GM19025 (cell line): Measurements from ENCODE around the gene ATXN7L1.

Experiments used
- ATAC-seq: cut with Tn5 transposase; IDR thresholded peaks from one replicate; pipeline ENCODE4 v1.9.1; 2021; ENCODE audit warnings: mild to moderate bottlenecking, low read depth, moderate library complexity; ENCODE audit not compliant: unreplicated experiment

The ATXN7L1 gene

GRCh38 chr7:105759670-105760550 lies 116.5 kb downstream of the ATXN7L1 start:
- ATAC-seq, result no peak

DNA sequence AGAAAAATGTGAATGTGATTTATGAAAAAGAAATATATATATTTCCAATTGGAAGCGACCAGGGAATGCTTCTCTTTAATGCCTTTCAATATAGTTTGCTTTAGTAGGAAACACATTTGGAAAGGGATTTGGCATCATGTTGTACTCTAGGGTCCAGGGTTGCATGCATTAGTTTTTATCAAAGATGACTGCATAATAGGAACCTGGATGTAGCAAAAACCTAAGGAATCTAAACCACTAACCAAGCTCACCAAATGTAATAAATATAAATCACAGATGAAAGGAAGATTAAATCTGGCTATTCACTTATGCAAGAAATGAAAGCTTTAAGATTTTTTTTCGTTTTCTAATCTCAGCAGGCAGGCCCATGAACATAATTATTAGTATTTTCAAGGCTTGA lies 120.0 kb downstream of the ATXN7L1 start:
- no peak for ATAC-seq

DNA sequence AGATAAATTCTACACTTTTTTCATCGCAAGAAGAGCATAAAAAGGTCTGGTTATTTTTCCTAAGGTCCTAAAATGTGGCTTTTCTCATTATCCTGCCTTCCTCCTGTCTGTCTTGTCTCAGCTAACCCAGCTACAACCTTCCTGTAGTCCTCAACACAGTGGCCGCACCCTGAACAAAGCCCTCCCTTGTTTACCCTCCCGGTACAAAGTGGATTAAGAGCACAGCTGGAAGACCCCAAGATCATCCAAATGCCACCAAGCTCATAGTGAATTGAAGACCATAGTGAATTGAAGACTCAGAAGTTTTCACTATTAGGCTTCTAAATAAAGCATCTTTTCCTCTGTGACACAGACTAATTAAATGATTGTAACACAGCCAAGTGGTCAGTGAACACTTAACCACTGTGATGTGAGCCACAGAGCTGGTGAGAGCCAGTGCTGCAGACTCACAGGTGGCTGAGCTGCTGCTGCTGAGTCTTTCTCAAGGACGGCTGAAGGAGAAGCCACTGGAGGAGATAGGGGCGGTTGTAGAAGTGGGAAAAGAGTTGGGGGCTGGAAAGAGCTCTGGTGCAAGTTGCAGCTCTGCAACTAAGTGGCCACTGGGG lies 123.6 kb downstream of the ATXN7L1 start:
- ATAC-seq, result no peak

GRCh38 chr7:105751054-105751453 lies 125.3 kb downstream of the ATXN7L1 start:
- ATAC-seq, result no peak

DNA sequence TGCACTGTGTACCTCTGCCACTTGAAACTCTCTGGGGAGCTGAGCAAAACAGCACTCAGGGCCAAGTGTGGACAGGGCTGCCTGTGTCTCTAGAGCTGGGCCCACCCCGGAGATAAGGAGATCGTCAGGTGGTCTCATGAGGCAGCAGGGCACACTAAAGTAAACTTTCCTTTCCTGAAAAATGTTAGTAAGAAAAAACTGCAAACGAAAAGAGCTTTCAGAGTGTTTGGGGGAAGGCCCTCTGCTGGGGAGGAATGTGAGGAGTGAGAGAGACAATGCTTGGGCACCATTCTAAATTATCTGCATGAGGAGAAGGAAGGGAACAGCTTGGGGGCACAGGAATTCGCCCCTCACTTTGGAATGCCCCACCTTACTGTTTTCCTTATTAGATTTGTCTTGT lies 127.7 kb downstream of the ATXN7L1 start:
- no peak for ATAC-seq

DNA sequence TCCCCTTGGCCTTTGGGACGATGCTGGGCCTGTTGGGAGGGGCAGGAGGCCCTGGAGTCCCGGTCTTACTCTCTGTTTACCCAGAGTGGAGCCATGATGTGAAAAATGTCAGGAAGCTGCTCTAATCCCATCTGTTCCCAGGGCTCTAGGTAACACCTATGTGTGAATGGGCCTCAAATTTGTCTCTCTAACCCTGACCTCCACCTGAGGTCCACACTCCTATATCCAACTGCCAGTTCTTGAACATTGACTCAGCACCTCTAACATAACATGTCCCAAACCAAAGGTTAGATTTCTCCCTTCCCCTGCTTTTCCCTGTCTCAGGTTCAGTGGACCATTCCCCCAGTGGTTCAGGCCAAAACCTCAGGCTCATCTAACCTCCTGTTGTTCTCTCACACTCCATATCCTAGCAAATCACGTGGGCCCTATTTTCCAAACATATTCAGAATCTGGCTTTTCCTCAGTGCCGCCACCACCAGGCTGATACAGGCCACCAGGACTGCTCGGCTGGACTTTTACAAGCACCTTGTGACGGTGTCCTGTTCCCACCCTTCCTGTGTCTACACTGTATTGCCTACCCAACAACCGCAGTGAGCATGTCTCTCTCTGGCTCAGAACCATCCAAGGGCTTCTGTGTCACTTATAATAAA lies 130.6 kb downstream of the ATXN7L1 start:
- ATAC-seq, result no peak

DNA sequence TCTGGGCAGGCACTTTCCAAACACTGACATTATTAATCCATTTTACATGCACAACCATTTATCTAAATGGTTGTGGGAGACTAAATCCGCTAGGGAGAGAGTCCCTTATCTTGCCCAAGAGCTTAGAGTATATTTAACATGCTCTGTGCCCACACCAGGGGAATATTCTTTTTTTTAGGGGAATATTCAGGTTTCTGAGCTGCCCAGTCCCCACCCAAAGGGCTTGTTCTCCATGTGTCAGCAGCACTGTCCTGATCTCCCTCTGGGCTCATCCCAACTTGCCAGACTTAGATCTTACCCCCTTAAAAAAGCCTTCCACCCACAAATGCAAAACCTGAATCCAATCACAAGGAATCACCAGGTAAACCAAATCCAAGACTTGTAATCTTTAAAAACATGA lies 132.1 kb downstream of the ATXN7L1 start:
- no peak for ATAC-seq

- ATAC-seq, result no peak
Observed at GRCh38 chr7:105743351-105744090, 132.9 kb downstream of the ATXN7L1 start.

DNA sequence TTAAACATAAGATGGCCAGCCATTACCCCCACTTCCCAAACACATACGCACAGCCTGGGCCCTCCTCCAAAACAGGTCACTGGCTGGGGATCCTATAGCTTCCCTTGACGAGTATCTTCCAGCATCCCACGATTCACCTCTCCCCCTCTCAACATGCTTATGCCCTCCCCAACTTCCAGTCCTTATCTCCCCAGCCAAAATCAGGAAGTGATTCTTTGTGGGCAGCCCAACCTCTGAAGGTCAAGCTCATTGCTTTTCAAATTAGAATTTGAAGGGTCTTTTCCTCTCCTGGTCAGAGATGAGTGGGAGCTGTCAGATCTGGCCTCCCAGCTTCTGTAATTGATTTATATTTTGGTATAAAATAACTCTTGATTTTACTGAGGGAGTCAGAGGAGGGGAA lies 133.6 kb downstream of the ATXN7L1 start:
- ATAC-seq, result no peak

GRCh38 chr7:105741982-105742381 lies 134.4 kb downstream of the ATXN7L1 start:
- no peak for ATAC-seq

GRCh38 chr7:105738133-105738532 lies 138.3 kb downstream of the ATXN7L1 start:
- no peak for ATAC-seq

- no peak for ATAC-seq
Observed at GRCh38 chr7:105734233-105734632, 142.2 kb downstream of the ATXN7L1 start.

DNA sequence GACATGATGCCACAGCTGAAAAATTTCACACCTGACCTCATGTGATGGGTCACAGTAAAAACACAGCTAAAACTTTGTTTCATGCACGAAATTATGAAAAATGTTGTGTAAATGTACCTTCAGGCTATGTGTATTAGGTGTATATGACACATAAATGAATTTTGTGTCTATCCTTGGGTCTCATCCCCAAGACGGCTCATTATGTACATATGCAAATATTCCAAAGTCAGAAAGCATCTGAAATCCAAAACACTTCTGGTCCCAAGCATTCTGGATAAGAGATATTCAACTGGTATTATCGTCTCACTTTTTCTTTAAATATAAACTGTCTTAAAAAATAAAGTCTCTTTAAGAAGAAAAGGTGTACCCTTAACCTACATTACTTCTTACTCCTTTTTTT lies 145.4 kb downstream of the ATXN7L1 start:
- no peak for ATAC-seq

DNA sequence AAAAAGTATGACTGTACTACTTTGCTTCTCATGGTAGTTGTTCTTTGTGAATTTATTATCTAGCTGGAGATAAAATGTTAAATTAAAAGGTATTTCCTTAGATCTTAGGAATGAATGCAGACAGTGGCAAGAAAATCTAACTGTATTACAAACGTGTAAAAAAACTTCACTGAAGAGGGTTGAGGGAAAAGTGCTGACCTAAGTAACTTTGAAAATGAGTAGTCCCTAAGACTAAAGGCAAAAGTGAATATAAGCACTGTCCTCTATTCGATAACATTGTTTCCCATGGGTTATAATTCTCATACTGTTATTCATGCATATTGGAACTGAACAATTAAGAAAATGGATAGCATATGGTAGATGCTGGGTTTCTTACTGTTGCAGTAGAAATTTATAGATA lies 148.4 kb downstream of the ATXN7L1 start:
- ATAC-seq, result no peak

DNA sequence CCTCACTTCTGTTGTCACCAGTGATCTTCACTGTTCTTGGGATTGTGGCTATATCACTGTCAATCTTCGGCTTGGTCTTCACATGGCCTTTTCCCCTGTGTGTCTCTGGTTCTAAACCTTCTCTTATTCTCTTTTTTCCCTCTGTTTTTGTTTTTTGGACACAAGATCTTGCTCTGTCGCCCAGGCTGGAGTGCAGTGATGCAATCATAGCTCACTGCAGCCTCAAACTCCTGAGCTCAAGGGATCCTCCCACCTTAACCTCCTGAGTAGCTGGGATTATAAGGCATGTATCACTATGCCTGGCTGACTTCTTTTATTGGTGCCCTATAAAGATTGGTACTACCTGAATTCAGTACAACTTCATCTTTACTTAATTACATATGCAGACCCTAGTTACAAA lies 151.7 kb downstream of the ATXN7L1 start:
- no peak for ATAC-seq

- no peak for ATAC-seq
Observed at GRCh38 chr7:105723572-105723971, 152.8 kb downstream of the ATXN7L1 start.

- ATAC-seq, result no peak
Observed at GRCh38 chr7:105721571-105722104, 154.8 kb downstream of the ATXN7L1 start.

- ATAC-seq, result no peak
Observed at GRCh38 chr7:105719919-105720318, 156.5 kb downstream of the ATXN7L1 start.

GRCh38 chr7:105719395-105719794 lies 157.0 kb downstream of the ATXN7L1 start:
- ATAC-seq, result no peak

- no peak for ATAC-seq
Observed at GRCh38 chr7:105718511-105718925, 157.9 kb downstream of the ATXN7L1 start.

GRCh38 chr7:105715528-105715927 lies 160.9 kb downstream of the ATXN7L1 start:
- ATAC-seq, result no peak
